ENCODE measurements around the gene KRT35. TPM values are rescaled to one million over a fixed set of nuclear protein-coding genes. Genes with fewer than 3 reads are reported as not detected.

Gene KRT35
- total RNA-seq, 4 donors from 2014 or later: not detected

- no peak for ATAC-seq
- in situ Hi-C loops (cut with MboI; ENCODE audit: low sequenced_read_pairs in 4 of 4): no loop called here
- H3K4me3 ChIP-seq: no peak overlapping the region
- H3K36me3 ChIP-seq: no peaks in the 10 kb centered on the region
- H3K27me3 ChIP-seq: peaks cover 9 to 22% (median 17%) of the 10 kb centered on the region in 3 donors
- H3K27ac ChIP-seq: no peak overlapping the region
- intact Hi-C loops (cut with DNase I; ENCODE audit: low total_unique reads): no loop called here
- DNase-seq: no peak
- H3K9me3 ChIP-seq: no peaks in the 10 kb centered on the region
- TF ChIP-seq CTCF (IDR thresholded peaks at IDR 0.05 in 4 of 5, conservative IDR thresholded peaks at IDR 0.05 in 1 of 5) (no peak), POLR2A (IDR thresholded peaks at IDR 0.05) (no peak)
- H3K4me1 ChIP-seq: peaks cover 0 to under 1% of the 10 kb centered on the region in 2 donors
These were observed 41.6 kb upstream of the KRT35 start for GRCh38 chr17:41522301-41523224.

GRCh38 chr17:41521574-41522261 is 40.8 kb upstream of the KRT35 start:
- H3K4me3 ChIP-seq: no peak overlapping the region
- peaks cover 1 to 15% (median 10%) of the 10 kb centered on the region in 3 donors for H3K27me3 ChIP-seq
- in situ Hi-C loops (cut with MboI; ENCODE audit: low sequenced_read_pairs in 4 of 4): no loop called here
- no peak for ATAC-seq
- no peak overlapping the region for H3K27ac ChIP-seq
- intact Hi-C loops (cut with DNase I; ENCODE audit: low total_unique reads): no loop called here
- no peaks in the 10 kb centered on the region for H3K36me3 ChIP-seq
- no peak for DNase-seq
- TF ChIP-seq CTCF (IDR thresholded peaks at IDR 0.05 in 4 of 5, conservative IDR thresholded peaks at IDR 0.05 in 1 of 5) (no peak), POLR2A (IDR thresholded peaks at IDR 0.05) (no peak)
- no peaks in the 10 kb centered on the region for H3K4me1 ChIP-seq
- H3K9me3 ChIP-seq: no peaks in the 10 kb centered on the region

GRCh38 chr17:41520821-41521521 is 40.0 kb upstream of the KRT35 start:
- no peaks in the 10 kb centered on the region for H3K9me3 ChIP-seq
- in situ Hi-C loops (cut with MboI; ENCODE audit: low sequenced_read_pairs in 4 of 4): no loop called here
- peaks cover 0 to 10% (median 6%) of the 10 kb centered on the region in 3 donors for H3K27me3 ChIP-seq
- no peak for TF ChIP-seq POLR2A (IDR thresholded peaks at IDR 0.05)
- no peak for TF ChIP-seq CTCF (IDR thresholded peaks at IDR 0.05 in 4 of 5, conservative IDR thresholded peaks at IDR 0.05 in 1 of 5)
- H3K27ac ChIP-seq: no peak overlapping the region
- H3K4me3 ChIP-seq: no peak overlapping the region
- ATAC-seq (no peak), DNase-seq (no peak)
- intact Hi-C loops (cut with DNase I; ENCODE audit: low total_unique reads): no loop called here
- H3K4me1 ChIP-seq: no peaks in the 10 kb centered on the region
- no peaks in the 10 kb centered on the region for H3K36me3 ChIP-seq

GRCh38 chr17:41519501-41520224 is 38.7 kb upstream of the KRT35 start:
- intact Hi-C loops (cut with DNase I; ENCODE audit: low total_unique reads) (no loop called here), in situ Hi-C loops (cut with MboI; ENCODE audit: low sequenced_read_pairs in 4 of 4) (no loop called here)
- TF ChIP-seq POLR2A (IDR thresholded peaks at IDR 0.05) (no peak), CTCF (IDR thresholded peaks at IDR 0.05 in 4 of 5, conservative IDR thresholded peaks at IDR 0.05 in 1 of 5) (no peak)
- Histone ChIP-seq H3K27ac (no peak overlapping the region), H3K36me3 (no peaks in the 10 kb centered on the region), H3K4me3 (no peak overlapping the region), H3K9me3 (no peaks in the 10 kb centered on the region), H3K4me1 (no peaks in the 10 kb centered on the region), H3K27me3 (peaks cover 0 to 10% (median 0%) of the 10 kb centered on the region in 3 donors)
- DNase-seq: no peak
- no peak for ATAC-seq

All from gastrocnemius medialis (tissue), 4 donors.